Left ventricle myocardium superior (tissue), 1 donor: ENCODE data around the gene CDK1. TPM values are rescaled to one million over a fixed set of nuclear protein-coding genes. Genes with fewer than 3 reads are reported as not detected.

Source experiments
- ATAC-seq: fragments of 200-7000 bp; cut with Tn5 transposase; one replicate; pipeline ENCODE4 v1.9.1; 2020; ENCODE audit warnings: mild to moderate bottlenecking, moderate library complexity
- DNase-seq: peaks from one replicate; pipeline ENCODE4 v3.0.0-alpha.2; 2020
- intact Hi-C: fragments of 100-400 bp; cut with micrococcal nuclease; formaldehyde crosslinking; loops from one replicate; pipeline ENCODE4 v1.11.0; 2022
- total RNA-seq: library from RNA; stranded (reverse); fragmentation: NEBNext Ultra II Directional; extraction: Animal tissue kit (Norgen Biotek cat#: 25700); gene quantifications from one replicate; pipeline ENCODE4 v1.2.1, GENCODE V29; 2021
- donor health status: DM: no; HTN: yes; CAD: no; lungs with severe emphysema.

Gene CDK1
- total RNA-seq, 1 donor from 2014 or later = 2.2 TPM

DNA sequence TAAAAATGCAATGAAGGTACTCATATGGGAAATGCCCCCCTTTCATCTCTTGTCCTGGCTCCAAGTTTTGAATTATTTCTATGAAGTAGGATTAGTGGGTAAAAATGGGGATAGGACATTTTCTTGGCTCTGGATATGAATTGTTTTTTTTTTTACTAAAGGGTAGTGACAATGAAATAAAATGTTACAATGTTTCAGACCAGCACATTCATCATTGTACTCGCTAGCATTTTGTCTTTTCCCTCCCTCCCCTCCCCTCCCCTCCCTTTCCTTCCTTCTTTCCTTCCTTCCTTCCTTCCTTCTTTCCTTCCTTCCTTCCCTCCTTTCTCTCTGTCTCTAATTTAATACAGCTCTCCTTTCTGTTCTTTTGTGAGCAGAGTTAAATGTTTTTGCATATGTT is 64.4 kb downstream of the CDK1 start:
- DNase-seq (no peak), ATAC-seq (no peak)
- intact Hi-C loops = no loop called here

Other genes starting within 250 kb of the CDK1 start
- 13.5 TPM for gene RHOBTB1, start 165.7 kb downstream of the CDK1 start, total RNA-seq